Aorta (tissue), 5 donors: ENCODE data around the gene SLC25A17. TPM values are rescaled to one million over a fixed set of nuclear protein-coding genes. Genes with fewer than 3 reads are reported as not detected.

Source experiments
- ATAC-seq: fragments of 200-7000 bp; cut with Tn5 transposase; one replicate; pipeline ENCODE4 v1.9.1; 2022; ENCODE audit warnings: moderate library complexity; ENCODE audit not compliant: low FRiP score
- DNase-seq, 2 donors: peaks; one replicate each; pipeline ENCODE4 v3.0.0-alpha.2; 2020
- H3K27ac ChIP-seq, 2 donors: one replicate each; pipeline ENCODE4 v1.5.1; 2013; ENCODE audit warnings: low read length in 2 of 2, mild to moderate bottlenecking in 2 of 2, moderate library complexity in 2 of 2, control low read depth in 1 of 2, inconsistent platforms in 1 of 2, low read depth in 1 of 2
- H3K27me3 ChIP-seq, 2 donors: one replicate each; pipeline ENCODE4 v1.6.1; 2013; ENCODE audit warnings: control low read depth in 1 of 2, low read length in 1 of 2, mild to moderate bottlenecking in 1 of 2, moderate library complexity in 1 of 2; ENCODE audit not compliant: insufficient read depth in 2 of 2, control insufficient read depth in 1 of 2
- H3K36me3 ChIP-seq, 2 donors: one replicate each; pipeline ENCODE4 v1.6.1; 2013; ENCODE audit warnings: control low read depth in 1 of 2, low read length in 1 of 2, mild to moderate bottlenecking in 1 of 2; ENCODE audit not compliant: insufficient read depth in 2 of 2, control insufficient read depth in 1 of 2
- H3K4me1 ChIP-seq, 2 donors: one replicate each; pipeline ENCODE4 v1.6.1; 2013; ENCODE audit warnings: low read length in 2 of 2, control low read depth in 1 of 2, mild to moderate bottlenecking in 1 of 2, moderate library complexity in 1 of 2; ENCODE audit not compliant: insufficient read depth in 2 of 2, control insufficient read depth in 1 of 2
- H3K4me3 ChIP-seq, 2 donors: one replicate each; pipeline ENCODE4 v1.5.1; 2013; ENCODE audit warnings: low read length in 2 of 2, control low read depth in 1 of 2, mild to moderate bottlenecking in 1 of 2
- H3K9me3 ChIP-seq: one replicate; pipeline ENCODE4 v1.6.1; 2013; ENCODE audit warnings: mild to moderate bottlenecking, low read length; ENCODE audit not compliant: control insufficient read depth
- WGBS, 2 donors: extraction: QIAGEN DNeasy Blood & Tissue Kit; methylation state at CpG; one replicate each; pipeline ENCODE4 v1.1.7; 2013; 5-methylcytosine and 5-hydroxymethylcytosine counted together
- intact Hi-C, 2 donors: fragments of 100-400 bp; cut with DNase I; formaldehyde crosslinking; loops; one replicate each; pipeline versions ENCODE4 v1.14.2 to v1.15.0; 2022
- polyA plus RNA-seq, 2 donors: library from polyadenylated mRNA; stranded (reverse); fragments of 200-250 nt; gene quantifications; one replicate each; pipeline ENCODE4 v1.2.3, GENCODE V29; 2013
- total RNA-seq, 2 donors: library from RNA; stranded (reverse); fragmentation: NEBNext Ultra II Directional; extraction: Animal tissue kit (Norgen Biotek cat#: 25700); gene quantifications; one replicate each; pipeline ENCODE4 v1.2.1, GENCODE V29; 2021
- donor health status: healthy with polysubstance abuse.
- donor health status: Bipolar disorder and iron deficiency.
- donor health status: DM: no; HTN: no; CAD: no.
- donor health status: DM: no; HTN: no; CAD: no.
- donor health status: DM: yes; HTN: yes; CAD: no.

The SLC25A17 gene
- total and polyA plus RNA-seq, 4 donors = 6.0 to 15.2 (median 13.4) TPM

- ATAC-seq (no peak), DNase-seq (no peak)
- no peaks in the 10 kb centered on the region for H3K4me1 ChIP-seq
- no peak overlapping the region for H3K4me3 ChIP-seq
- intact Hi-C loops = no loop called here
- no peaks in the 10 kb centered on the region for H3K27me3 ChIP-seq
- 95 to 97% methylated on average over 3 of the region's 3 CpGs for WGBS, 2 donors
- no peaks in the 10 kb centered on the region for H3K36me3 ChIP-seq
- H3K9me3 ChIP-seq = no peaks in the 10 kb centered on the region
- no peak overlapping the region for H3K27ac ChIP-seq
These were observed 62.1 kb downstream of the SLC25A17 start for GRCh38 chr22:40757071-40757470.

- 85 to 87% methylated on average over 11 of the region's 11 CpGs for WGBS, 2 donors
- DNase-seq (no peak), ATAC-seq (no peak)
- no peaks in the 10 kb centered on the region for H3K4me1 ChIP-seq
- H3K9me3 ChIP-seq = no peaks in the 10 kb centered on the region
- no peaks in the 10 kb centered on the region for H3K27me3 ChIP-seq
- H3K4me3 ChIP-seq = no peak overlapping the region
- intact Hi-C loops = no loop called here
- H3K36me3 ChIP-seq = no peaks in the 10 kb centered on the region
- no peak overlapping the region for H3K27ac ChIP-seq
These were observed 66.0 kb downstream of the SLC25A17 start for GRCh38 chr22:40753114-40753513.

GRCh38 chr22:40751250-40751649, 67.9 kb downstream of the SLC25A17 start:
- Histone ChIP-seq H3K27ac (no peak overlapping the region), H3K4me3 (no peak overlapping the region), H3K9me3 (no peaks in the 10 kb centered on the region), H3K27me3 (no peaks in the 10 kb centered on the region), H3K4me1 (no peaks in the 10 kb centered on the region), H3K36me3 (no peaks in the 10 kb centered on the region)
- WGBS, 2 donors = 63 to 78% methylated on average over 3 of the region's 3 CpGs
- no peak for DNase-seq
- intact Hi-C loops = no loop called here
- ATAC-seq = peak; percentile 22

- intact Hi-C loops = no loop called here
- Histone ChIP-seq H3K9me3 (no peaks in the 10 kb centered on the region), H3K4me3 (no peak overlapping the region), H3K27me3 (no peaks in the 10 kb centered on the region), H3K4me1 (no peaks in the 10 kb centered on the region), H3K36me3 (no peaks in the 10 kb centered on the region), H3K27ac (no peak overlapping the region)
- DNase-seq = no peak
- no peak for ATAC-seq
These were observed 69.3 kb downstream of the SLC25A17 start for GRCh38 chr22:40749829-40750228.

GRCh38 chr22:40748388-40749355, 70.5 kb downstream of the SLC25A17 start:
- no peak overlapping the region for H3K27ac ChIP-seq
- intact Hi-C loops = no loop called here
- WGBS, 2 donors = 91 to 94% methylated on average over 19 of the region's 19 CpGs

GRCh38 chr22:40747361-40747760, 71.8 kb downstream of the SLC25A17 start:
- ATAC-seq = no peak
- WGBS, 2 donors = 71 to 83% methylated on average over 1 of the region's 1 CpG
- no peak overlapping the region for H3K27ac ChIP-seq
- DNase-seq = no peak
- no peaks in the 10 kb centered on the region for H3K9me3 ChIP-seq
- H3K36me3 ChIP-seq = no peaks in the 10 kb centered on the region
- no peaks in the 10 kb centered on the region for H3K4me1 ChIP-seq
- no peak overlapping the region for H3K4me3 ChIP-seq
- intact Hi-C loops = no loop called here
- no peaks in the 10 kb centered on the region for H3K27me3 ChIP-seq

More at GRCh38 chr22:40748388-40749355, 70.5 kb downstream of the SLC25A17 start:
- no peak for DNase-seq
- H3K36me3 ChIP-seq = no peaks in the 10 kb centered on the region
- no peak overlapping the region for H3K4me3 ChIP-seq
- no peaks in the 10 kb centered on the region for H3K9me3 ChIP-seq
- H3K27me3 ChIP-seq = no peaks in the 10 kb centered on the region
- ATAC-seq = no peak
- H3K4me1 ChIP-seq = no peaks in the 10 kb centered on the region

- no peaks in the 10 kb centered on the region for H3K9me3 ChIP-seq
- H3K4me3 ChIP-seq = no peak overlapping the region
- no peak overlapping the region for H3K27ac ChIP-seq
- WGBS, 2 donors = 51% methylated on average over 3 to 5 of the region's 12 CpGs
- intact Hi-C loops = no loop called here
- H3K36me3 ChIP-seq = no peaks in the 10 kb centered on the region
- ATAC-seq (no peak), DNase-seq (no peak)
- no peaks in the 10 kb centered on the region for H3K27me3 ChIP-seq
- H3K4me1 ChIP-seq = no peaks in the 10 kb centered on the region
These were observed 72.5 kb downstream of the SLC25A17 start for GRCh38 chr22:40746428-40747220.

GRCh38 chr22:40743768-40744167, 75.4 kb downstream of the SLC25A17 start:
- no peak overlapping the region for H3K27ac ChIP-seq
- no peak for DNase-seq
- no peaks in the 10 kb centered on the region for H3K27me3 ChIP-seq
- H3K9me3 ChIP-seq = no peaks in the 10 kb centered on the region
- no peak for ATAC-seq
- WGBS, 2 donors = 91 to 94% methylated on average over 9 of the region's 9 CpGs
- H3K36me3 ChIP-seq = no peaks in the 10 kb centered on the region
- intact Hi-C loops = no loop called here
- H3K4me1 ChIP-seq = no peaks in the 10 kb centered on the region
- H3K4me3 ChIP-seq = no peak overlapping the region
